ENCODE measurements around the gene LDLRAD4.

LDLRAD4 gene

DNA sequence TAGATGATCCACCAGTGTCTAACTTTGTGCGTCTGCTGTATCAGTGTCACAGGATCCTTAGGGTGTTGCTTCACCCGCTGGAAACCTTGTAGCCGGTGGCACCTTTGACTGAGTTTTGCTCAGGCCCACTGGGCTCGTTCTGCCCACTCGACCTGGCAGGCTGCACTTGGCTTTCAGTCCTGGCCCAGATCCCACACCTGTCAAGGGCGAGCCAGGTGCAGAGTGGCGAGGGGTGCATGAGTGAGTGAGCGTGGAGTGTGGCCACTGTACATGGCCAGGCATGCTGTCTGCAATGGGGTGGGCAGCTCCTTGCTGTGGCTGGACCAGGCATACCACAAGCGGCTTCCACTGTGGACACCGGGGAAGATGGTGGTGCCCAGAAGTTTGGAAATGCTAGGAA is 328.8 kb downstream of the LDLRAD4 start:
- Histone ChIP-seq H3K9ac (ENCODE audit: low read length) (no peak overlapping the region), H2BK120ac (ENCODE audit: low read depth, low read length) (no peak overlapping the region), H2BK5ac (ENCODE audit: low read depth, low read length, poor library complexity, severe bottlenecking) (no peak overlapping the region), H3K27ac (ENCODE audit: low read length, poor library complexity, severe bottlenecking) (no peak overlapping the region), H3K14ac (ENCODE audit: low read length in 2 of 2) (no peak overlapping the region), H3K9me3 (ENCODE audit: control insufficient read depth, low read length) (no peaks in the 10 kb centered on the region), H2BK15ac (ENCODE audit: low read depth, poor library complexity, severe bottlenecking) (no peak overlapping the region), H2BK12ac (ENCODE audit: low read length in 2 of 2) (no peak overlapping the region), H3K18ac (ENCODE audit: low read depth in 1 of 2, low read length in 2 of 2) (no peak overlapping the region), H3K23ac (ENCODE audit: low read length in 2 of 2) (no peak overlapping the region), H2AFZ (ENCODE audit: low read depth, low read length) (no peak overlapping the region), H4K8ac (ENCODE audit: low read length) (no peak overlapping the region), H3K4me2 (ENCODE audit: low read length, poor library complexity, severe bottlenecking) (no peak overlapping the region), H3K79me1 (replicated peaks; ENCODE audit: low read length, poor library complexity, severe bottlenecking) (no peaks in the 10 kb centered on the region), H3K4me1 (ENCODE audit: control insufficient read depth, insufficient read depth, low read depth, low read length) (no peaks in the 10 kb centered on the region), H3K4me3 (ENCODE audit: insufficient read depth in 1 of 2, low read depth in 1 of 2, low read length in 2 of 2) (no peak overlapping the region), H3K27me3 (ENCODE audit: control insufficient read depth in 1 of 2, insufficient read depth in 1 of 2, low read length in 2 of 2) (peaks cover 4 to 33% of the 10 kb centered on the region in 2 experiments), H3K4ac (ENCODE audit: low read depth in 1 of 2, low read length in 2 of 2) (no peak overlapping the region), H2AK5ac (ENCODE audit: low read length, severe bottlenecking) (no peak overlapping the region), H3K36me3 (ENCODE audit: control insufficient read depth in 1 of 2, insufficient read depth in 2 of 2, low read depth in 1 of 2, low read length in 2 of 2) (no peaks in the 10 kb centered on the region), H4K91ac (ENCODE audit: low read length) (no peak overlapping the region)
- 78% methylated on average over 10 of the region's 10 CpGs for WGBS
- DNase-seq, result no peak

DNA sequence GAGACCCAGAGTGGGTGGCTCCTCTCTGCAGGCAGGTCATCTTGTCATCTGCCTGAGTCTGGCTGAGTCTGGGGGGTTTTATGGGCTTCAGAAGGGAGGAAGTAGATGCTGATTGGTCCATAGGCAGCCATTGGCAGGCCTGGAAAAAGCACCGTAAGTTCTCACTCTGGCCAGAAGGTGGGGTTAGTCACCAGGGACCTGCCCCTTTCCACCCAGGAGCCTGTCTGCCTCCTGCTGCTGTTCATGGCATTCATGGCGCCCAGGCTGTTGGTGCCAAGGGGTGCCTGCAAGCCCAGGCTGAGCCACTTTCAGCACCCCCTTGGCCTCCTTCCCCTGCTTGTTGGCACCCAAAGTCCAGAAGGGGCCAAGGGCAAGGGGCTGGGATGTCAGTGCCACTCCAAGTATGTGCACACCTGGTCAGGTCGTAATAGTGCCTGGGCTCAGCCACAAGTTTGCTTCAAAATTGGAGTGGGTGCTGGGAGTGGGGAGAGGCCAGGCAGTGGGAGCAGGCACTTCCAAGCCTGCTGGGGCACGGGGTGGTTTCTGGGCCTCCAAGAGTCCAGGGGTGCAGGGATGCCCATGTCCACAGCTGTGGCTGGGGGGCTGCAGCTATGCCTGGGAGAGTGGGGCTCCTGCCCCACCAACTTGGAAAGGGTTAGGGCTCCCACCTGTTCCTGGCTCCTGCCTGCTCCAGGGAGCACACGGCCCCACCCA is 329.7 kb downstream of the LDLRAD4 start:
- 84% methylated on average over 5 of the region's 5 CpGs for WGBS
- H2BK120ac ChIP-seq (ENCODE audit: low read depth, low read length), result no peak overlapping the region
- H2BK5ac ChIP-seq (ENCODE audit: low read depth, low read length, poor library complexity, severe bottlenecking), result no peak overlapping the region
- H2BK15ac ChIP-seq (ENCODE audit: low read depth, poor library complexity, severe bottlenecking), result no peak overlapping the region
- H2AK5ac ChIP-seq (ENCODE audit: low read length, severe bottlenecking), result no peak overlapping the region
- H3K9me3 ChIP-seq (ENCODE audit: control insufficient read depth, low read length), result no peaks in the 10 kb centered on the region
- no peaks in the 10 kb centered on the region for H3K36me3 ChIP-seq (ENCODE audit: control insufficient read depth in 1 of 2, insufficient read depth in 2 of 2, low read depth in 1 of 2, low read length in 2 of 2)
- H3K27me3 ChIP-seq (ENCODE audit: control insufficient read depth in 1 of 2, insufficient read depth in 1 of 2, low read length in 2 of 2), result peaks cover 4 to 36% of the 10 kb centered on the region in 2 experiments
- no peaks in the 10 kb centered on the region for H3K4me1 ChIP-seq (ENCODE audit: control insufficient read depth, insufficient read depth, low read depth, low read length)
- H2BK12ac ChIP-seq (ENCODE audit: low read length in 2 of 2), result no peak overlapping the region
- H3K4me2 ChIP-seq (ENCODE audit: low read length, poor library complexity, severe bottlenecking), result no peak overlapping the region
- no peak overlapping the region for H3K18ac ChIP-seq (ENCODE audit: low read depth in 1 of 2, low read length in 2 of 2)
- H3K4ac ChIP-seq (ENCODE audit: low read depth in 1 of 2, low read length in 2 of 2), result no peak overlapping the region
- H3K14ac ChIP-seq (ENCODE audit: low read length in 2 of 2), result no peak overlapping the region
- no peak overlapping the region for H3K23ac ChIP-seq (ENCODE audit: low read length in 2 of 2)
- H3K4me3 ChIP-seq (ENCODE audit: insufficient read depth in 1 of 2, low read depth in 1 of 2, low read length in 2 of 2), result no peak overlapping the region
- H2AFZ ChIP-seq (ENCODE audit: low read depth, low read length), result no peak overlapping the region
- H3K9ac ChIP-seq (ENCODE audit: low read length), result no peak overlapping the region
- no peak overlapping the region for H4K91ac ChIP-seq (ENCODE audit: low read length)
- H3K79me1 ChIP-seq (replicated peaks; ENCODE audit: low read length, poor library complexity, severe bottlenecking), result no peaks in the 10 kb centered on the region
- no peak overlapping the region for H3K27ac ChIP-seq (ENCODE audit: low read length, poor library complexity, severe bottlenecking)
- no peak overlapping the region for H4K8ac ChIP-seq (ENCODE audit: low read length)
- no peak for DNase-seq

DNA sequence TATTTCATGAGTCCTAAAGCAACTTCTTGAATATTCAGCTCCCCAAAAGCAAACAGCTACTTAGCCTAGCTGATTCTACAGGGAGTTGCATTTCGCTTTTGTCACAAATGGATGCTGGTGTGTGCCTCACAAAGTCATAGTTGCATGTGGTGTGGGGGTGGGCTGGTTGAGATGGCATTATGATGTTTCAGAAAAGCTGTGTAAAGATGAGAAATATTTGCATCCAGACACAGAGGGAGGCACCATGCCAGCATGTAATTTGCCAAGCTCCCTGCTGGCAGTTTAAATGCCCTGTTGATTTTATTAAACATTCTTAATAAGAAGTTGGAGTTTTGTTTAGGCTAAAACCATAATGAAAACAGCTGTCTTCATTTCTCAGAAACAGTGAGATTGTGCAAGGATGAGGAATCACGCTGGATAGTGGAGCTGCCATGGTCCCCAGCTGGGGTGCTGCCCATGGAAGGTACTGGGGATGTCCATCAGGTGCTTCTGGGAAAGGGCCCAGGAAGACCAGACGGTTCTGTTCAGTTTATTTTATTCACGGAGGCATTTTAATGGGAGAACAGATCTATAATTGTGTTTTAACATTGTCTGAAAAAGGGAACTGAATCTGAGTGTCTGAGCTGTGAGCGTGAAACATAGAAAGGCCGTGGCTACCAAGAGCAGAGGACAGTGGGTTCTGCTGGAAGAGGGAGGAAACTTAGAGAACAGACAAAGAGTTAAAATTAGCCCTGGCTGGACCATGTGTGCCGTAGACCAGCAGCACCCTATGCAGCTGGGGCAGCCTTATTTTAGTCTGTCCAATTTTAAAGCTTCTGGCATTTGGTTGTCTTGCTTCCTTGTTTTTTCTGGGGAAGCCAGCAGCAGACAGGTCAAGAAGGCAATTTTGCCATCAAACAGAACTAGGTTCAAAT is 330.7 kb downstream of the LDLRAD4 start:
- DNase-seq, result no peak
- WGBS, result 81% methylated on average over 7 of the region's 7 CpGs
- Histone ChIP-seq H4K8ac (ENCODE audit: low read length) (no peak overlapping the region), H2BK12ac (ENCODE audit: low read length in 2 of 2) (no peak overlapping the region), H3K27ac (ENCODE audit: low read length, poor library complexity, severe bottlenecking) (no peak overlapping the region), H3K4me1 (ENCODE audit: control insufficient read depth, insufficient read depth, low read depth, low read length) (no peaks in the 10 kb centered on the region), H2BK5ac (ENCODE audit: low read depth, low read length, poor library complexity, severe bottlenecking) (no peak overlapping the region), H3K9ac (ENCODE audit: low read length) (no peak overlapping the region), H3K79me1 (replicated peaks; ENCODE audit: low read length, poor library complexity, severe bottlenecking) (no peaks in the 10 kb centered on the region), H2BK15ac (ENCODE audit: low read depth, poor library complexity, severe bottlenecking) (no peak overlapping the region), H3K23ac (ENCODE audit: low read length in 2 of 2) (no peak overlapping the region), H4K91ac (ENCODE audit: low read length) (no peak overlapping the region), H3K36me3 (ENCODE audit: control insufficient read depth in 1 of 2, insufficient read depth in 2 of 2, low read depth in 1 of 2, low read length in 2 of 2) (no peaks in the 10 kb centered on the region), H3K27me3 (ENCODE audit: control insufficient read depth in 1 of 2, insufficient read depth in 1 of 2, low read length in 2 of 2) (peaks cover 4 to 36% of the 10 kb centered on the region in 2 experiments), H3K4me3 (ENCODE audit: insufficient read depth in 1 of 2, low read depth in 1 of 2, low read length in 2 of 2) (no peak overlapping the region), H3K14ac (ENCODE audit: low read length in 2 of 2) (no peak overlapping the region), H3K18ac (ENCODE audit: low read depth in 1 of 2, low read length in 2 of 2) (no peak overlapping the region), H2AFZ (ENCODE audit: low read depth, low read length) (peak overlapping the region; percentile 47), H3K9me3 (ENCODE audit: control insufficient read depth, low read length) (no peaks in the 10 kb centered on the region), H2BK120ac (ENCODE audit: low read depth, low read length) (no peak overlapping the region), H3K4ac (ENCODE audit: low read depth in 1 of 2, low read length in 2 of 2) (no peak overlapping the region), H3K4me2 (ENCODE audit: low read length, poor library complexity, severe bottlenecking) (no peak overlapping the region), H2AK5ac (ENCODE audit: low read length, severe bottlenecking) (no peak overlapping the region)

GRCh38 chr18:13549880-13550232 is 331.3 kb downstream of the LDLRAD4 start:
- H3K23ac ChIP-seq (ENCODE audit: low read length in 2 of 2), result no peak overlapping the region
- WGBS, result 45% methylated on average over 5 of the region's 5 CpGs
- H2AK5ac ChIP-seq (ENCODE audit: low read length, severe bottlenecking), result no peak overlapping the region
- H4K91ac ChIP-seq (ENCODE audit: low read length), result no peak overlapping the region
- H3K4me1 ChIP-seq (ENCODE audit: control insufficient read depth, insufficient read depth, low read depth, low read length), result no peaks in the 10 kb centered on the region
- no peak overlapping the region for H3K4ac ChIP-seq (ENCODE audit: low read depth in 1 of 2, low read length in 2 of 2)
- H3K27ac ChIP-seq (ENCODE audit: low read length, poor library complexity, severe bottlenecking), result no peak overlapping the region
- H2BK120ac ChIP-seq (ENCODE audit: low read depth, low read length), result no peak overlapping the region
- H3K4me3 ChIP-seq (ENCODE audit: insufficient read depth in 1 of 2, low read depth in 1 of 2, low read length in 2 of 2), result no peak overlapping the region
- no peak overlapping the region for H4K8ac ChIP-seq (ENCODE audit: low read length)
- H3K9ac ChIP-seq (ENCODE audit: low read length), result no peak overlapping the region
- H3K18ac ChIP-seq (ENCODE audit: low read depth in 1 of 2, low read length in 2 of 2), result no peak overlapping the region
- H2BK5ac ChIP-seq (ENCODE audit: low read depth, low read length, poor library complexity, severe bottlenecking), result no peak overlapping the region
- H2AFZ ChIP-seq (ENCODE audit: low read depth, low read length), result no peak overlapping the region
- H3K36me3 ChIP-seq (ENCODE audit: control insufficient read depth in 1 of 2, insufficient read depth in 2 of 2, low read depth in 1 of 2, low read length in 2 of 2), result no peaks in the 10 kb centered on the region
- no peak overlapping the region for H2BK15ac ChIP-seq (ENCODE audit: low read depth, poor library complexity, severe bottlenecking)
- no peak overlapping the region for H3K14ac ChIP-seq (ENCODE audit: low read length in 2 of 2)
- H3K27me3 ChIP-seq (ENCODE audit: control insufficient read depth in 1 of 2, insufficient read depth in 1 of 2, low read length in 2 of 2), result peaks cover 4 to 39% of the 10 kb centered on the region in 2 experiments
- H3K4me2 ChIP-seq (ENCODE audit: low read length, poor library complexity, severe bottlenecking), result no peak overlapping the region
- no peaks in the 10 kb centered on the region for H3K9me3 ChIP-seq (ENCODE audit: control insufficient read depth, low read length)
- H3K79me1 ChIP-seq (replicated peaks; ENCODE audit: low read length, poor library complexity, severe bottlenecking), result no peaks in the 10 kb centered on the region
- DNase-seq, result no peak
- no peak overlapping the region for H2BK12ac ChIP-seq (ENCODE audit: low read length in 2 of 2)

All from mesenchymal stem cell (in vitro differentiated cells and primary cell).